ENCODE data around the gene DPYSL5. TPM values are rescaled to one million over a fixed set of nuclear protein-coding genes. Genes with fewer than 3 reads are reported as not detected.

DPYSL5 gene
- total RNA-seq, 3 donors from 2014 or later: not detected

DNA sequence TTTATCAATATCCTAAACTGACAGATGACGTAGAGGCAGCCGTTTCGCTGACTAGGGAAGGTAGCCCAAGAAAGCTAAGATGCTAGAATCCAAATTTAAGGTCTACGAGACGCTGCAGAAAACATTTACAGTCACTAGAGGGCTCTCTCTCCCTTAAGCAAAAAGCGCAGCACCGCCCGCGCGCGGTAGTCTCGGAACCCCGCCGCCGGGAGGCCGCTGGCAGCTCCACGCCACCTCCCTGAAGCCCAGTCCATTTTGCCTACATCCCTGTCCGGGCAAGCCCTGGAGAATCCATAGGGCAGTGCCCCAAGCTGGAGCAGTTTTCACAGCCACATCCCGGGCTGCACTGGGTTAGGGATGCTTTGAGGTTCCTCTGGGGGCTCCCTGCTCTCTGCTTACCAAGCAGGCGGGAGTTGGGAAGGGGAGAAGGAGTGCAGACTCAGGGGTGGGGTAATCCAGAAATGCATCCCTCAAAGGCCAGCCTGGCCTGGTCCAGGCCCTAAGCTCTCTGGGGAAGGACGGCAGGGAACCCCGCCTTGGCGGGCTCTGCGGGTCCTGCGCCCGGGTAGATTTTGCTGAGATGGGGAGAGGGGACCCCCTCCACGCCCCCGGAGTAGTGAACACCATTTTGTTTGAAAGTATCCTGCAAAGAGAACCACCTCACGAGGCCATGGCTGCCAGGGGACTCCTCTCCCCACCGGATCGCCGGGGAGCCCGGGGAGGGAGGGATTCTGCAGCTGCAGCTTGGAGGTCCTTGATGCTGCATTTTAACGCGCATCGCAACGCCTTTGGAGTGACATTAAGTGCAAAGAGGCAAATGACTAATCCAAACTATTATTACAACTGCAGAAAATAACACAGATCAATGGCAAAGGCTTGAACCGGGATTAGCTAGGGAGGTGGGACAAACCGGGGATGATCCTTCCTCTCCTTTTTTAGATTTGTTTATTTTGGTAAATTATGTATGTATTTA lies 1.3 kb upstream of the DPYSL5 start:
- no peaks in the 10 kb centered on the region for H3K9me3 ChIP-seq
- no peaks in the 10 kb centered on the region for H3K36me3 ChIP-seq
- peak overlapping the region in 1 of 3 donors; percentile 47 for H3K4me3 ChIP-seq
- peak; percentile 22 to 56 for DNase-seq (ENCODE audit: low spot score in 2 of 2)
- TF ChIP-seq CTCF (IDR thresholded peaks at IDR 0.05): peak in 2 of 3 donors; percentile 63 to 74
- TF ChIP-seq POLR2A (IDR thresholded peaks at IDR 0.05): no peak
- no peak for TF ChIP-seq POLR2AphosphoS5 (IDR thresholded peaks at IDR 0.05)
- no peak overlapping the region for H3K27ac ChIP-seq
- peaks cover 25% of the 10 kb centered on the region in 2 donors for H3K4me1 ChIP-seq
- intact Hi-C loops (cut with DNase I; ENCODE audit: low total_unique reads): no loop called here
- H3K27me3 ChIP-seq: peaks cover 30 to 69% of the 10 kb centered on the region in 2 donors

- peaks cover 30 to 70% of the 10 kb centered on the region in 2 donors for H3K27me3 ChIP-seq
- no peaks in the 10 kb centered on the region for H3K9me3 ChIP-seq
- no peak overlapping the region for H3K27ac ChIP-seq
- intact Hi-C loops (cut with DNase I; ENCODE audit: low total_unique reads): no loop called here
- peaks cover 25% of the 10 kb centered on the region in 2 donors for H3K4me1 ChIP-seq
- no peak for DNase-seq (ENCODE audit: low spot score in 2 of 2)
- TF ChIP-seq POLR2AphosphoS5 (IDR thresholded peaks at IDR 0.05) (no peak), POLR2A (IDR thresholded peaks at IDR 0.05) (no peak), CTCF (IDR thresholded peaks at IDR 0.05) (no peak)
- peak overlapping the region; percentile 18 to 67 (median 43) for H3K4me3 ChIP-seq
- H3K36me3 ChIP-seq: no peaks in the 10 kb centered on the region
These were observed 651 bp upstream of the DPYSL5 start for GRCh38 chr2:26847307-26847654.

DNA sequence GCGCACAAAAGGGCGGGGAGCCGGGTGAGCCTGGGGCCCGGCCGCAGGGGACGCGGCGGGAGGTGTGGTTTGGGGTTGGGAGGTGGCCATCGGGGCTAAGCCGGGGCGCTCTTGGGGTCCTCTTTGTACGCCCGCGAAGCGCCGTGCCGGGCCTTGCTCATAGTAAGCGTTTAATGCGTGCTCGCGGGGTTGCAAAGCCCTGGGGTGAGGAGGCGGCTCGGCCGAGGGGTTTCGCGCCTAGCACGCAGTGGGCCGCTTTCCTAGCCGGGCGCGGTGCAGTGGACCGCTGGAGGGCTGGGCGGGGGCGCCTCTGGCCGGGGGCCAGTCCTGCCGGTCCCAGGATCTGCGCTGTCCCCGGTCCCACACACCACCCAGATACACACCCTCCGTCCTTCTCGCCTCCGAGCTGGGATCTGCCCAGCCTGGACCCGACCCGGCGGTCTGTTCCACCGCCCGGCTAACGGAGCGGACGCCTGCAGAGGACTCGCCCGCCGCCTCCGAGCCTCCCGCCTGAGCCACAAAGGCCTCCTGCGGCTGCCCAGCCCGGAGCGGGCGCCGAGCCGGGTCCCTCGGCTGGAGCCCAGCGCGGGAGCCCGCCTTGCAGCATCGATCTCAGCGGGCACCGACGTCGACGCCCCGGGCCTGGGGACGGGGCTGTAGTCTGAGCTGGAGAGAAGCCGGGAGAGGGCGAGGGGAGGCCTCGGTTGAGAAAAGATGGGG lies 564 bp downstream of the DPYSL5 start:
- no peak for DNase-seq (ENCODE audit: low spot score in 2 of 2)

GRCh38 chr2:26849056-26849999 lies 1.4 kb downstream of the DPYSL5 start:
- intact Hi-C loops (cut with DNase I; ENCODE audit: low total_unique reads): no loop called here
- DNase-seq (ENCODE audit: low spot score in 2 of 2): no peak
- peaks cover 25% of the 10 kb centered on the region in 2 donors for H3K4me1 ChIP-seq
- no peaks in the 10 kb centered on the region for H3K9me3 ChIP-seq
- H3K36me3 ChIP-seq: no peaks in the 10 kb centered on the region
- no peak overlapping the region for H3K27ac ChIP-seq
- H3K4me3 ChIP-seq: peak overlapping the region in 2 of 3 donors; percentile 43 to 67
- no peak for TF ChIP-seq POLR2A (IDR thresholded peaks at IDR 0.05)
- no peak for TF ChIP-seq CTCF (IDR thresholded peaks at IDR 0.05)
- TF ChIP-seq POLR2AphosphoS5 (IDR thresholded peaks at IDR 0.05): no peak
- peaks cover 30 to 75% of the 10 kb centered on the region in 2 donors for H3K27me3 ChIP-seq

More for the DNA sequence above, 564 bp downstream of the DPYSL5 start:
- Histone ChIP-seq H3K36me3 (no peaks in the 10 kb centered on the region), H3K27ac (no peak overlapping the region), H3K4me3 (peak overlapping the region in 2 of 3 donors; percentile 43 to 67), H3K9me3 (no peaks in the 10 kb centered on the region), H3K27me3 (peaks cover 30 to 77% of the 10 kb centered on the region in 2 donors), H3K4me1 (peaks cover 25% of the 10 kb centered on the region in 2 donors)
- intact Hi-C loops (cut with DNase I; ENCODE audit: low total_unique reads): no loop called here
- TF ChIP-seq CTCF (IDR thresholded peaks at IDR 0.05): no peak
- no peak for TF ChIP-seq POLR2A (IDR thresholded peaks at IDR 0.05)
- no peak for TF ChIP-seq POLR2AphosphoS5 (IDR thresholded peaks at IDR 0.05)
